B cell (primary cell): Measurements from ENCODE around the gene FIBIN.

Source experiments
- CTCF ChIP-seq: fragments of 200-600 bp; IDR thresholded peaks from one replicate; pipeline ENCODE4 v1.8.0; 2022; ENCODE audit warnings: antibody characterized with exemption, mild to moderate bottlenecking
- EZH2 ChIP-seq: IDR thresholded peaks from 2 replicates; pipeline ENCODE4 v1.6.1; 2012; ENCODE audit warnings: borderline replicate concordance, low read depth, mild to moderate bottlenecking, moderate library complexity, low read length; ENCODE audit not compliant: insufficient read depth, poor library complexity, severe bottlenecking

- TF ChIP-seq CTCF, result no peak
- no peak for TF ChIP-seq EZH2
Observed at GRCh38 chr11:26948881-26949280, 45.0 kb upstream of the FIBIN start.
